Stomach (tissue), 4 donors: ENCODE results near the gene GPBAR1.

Experiments
- POLR2A ChIP-seq, 4 donors: fragments of 450-650 bp; IDR thresholded peaks; one replicate each; pipeline ENCODE4 v1.6.1; 2016; ENCODE audit warnings: antibody characterized with exemption in 4 of 4, control low read depth in 2 of 4, mild to moderate bottlenecking in 1 of 4, moderate library complexity in 1 of 4
- TF ChIP-seq, protein P1 (sequence below), 7 experiments: fragments of 450-650 bp in 4 of 7; fragments of 200-600 bp in 3 of 7; sonication (generic) in 3 of 7; IDR thresholded peaks; one replicate each; pipeline ENCODE4 v1.5.1; 2016 to 2019; ENCODE audit warnings: antibody characterized with exemption in 7 of 7, control low read depth in 2 of 7, mild to moderate bottlenecking in 1 of 7

- no peak for TF ChIP-seq POLR2A (IDR thresholded peaks at IDR 0.05)
- TF ChIP-seq, protein P1, sequence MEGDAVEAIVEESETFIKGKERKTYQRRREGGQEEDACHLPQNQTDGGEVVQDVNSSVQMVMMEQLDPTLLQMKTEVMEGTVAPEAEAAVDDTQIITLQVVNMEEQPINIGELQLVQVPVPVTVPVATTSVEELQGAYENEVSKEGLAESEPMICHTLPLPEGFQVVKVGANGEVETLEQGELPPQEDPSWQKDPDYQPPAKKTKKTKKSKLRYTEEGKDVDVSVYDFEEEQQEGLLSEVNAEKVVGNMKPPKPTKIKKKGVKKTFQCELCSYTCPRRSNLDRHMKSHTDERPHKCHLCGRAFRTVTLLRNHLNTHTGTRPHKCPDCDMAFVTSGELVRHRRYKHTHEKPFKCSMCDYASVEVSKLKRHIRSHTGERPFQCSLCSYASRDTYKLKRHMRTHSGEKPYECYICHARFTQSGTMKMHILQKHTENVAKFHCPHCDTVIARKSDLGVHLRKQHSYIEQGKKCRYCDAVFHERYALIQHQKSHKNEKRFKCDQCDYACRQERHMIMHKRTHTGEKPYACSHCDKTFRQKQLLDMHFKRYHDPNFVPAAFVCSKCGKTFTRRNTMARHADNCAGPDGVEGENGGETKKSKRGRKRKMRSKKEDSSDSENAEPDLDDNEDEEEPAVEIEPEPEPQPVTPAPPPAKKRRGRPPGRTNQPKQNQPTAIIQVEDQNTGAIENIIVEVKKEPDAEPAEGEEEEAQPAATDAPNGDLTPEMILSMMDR (IDR thresholded peaks at IDR 0.05), result no peak
These were observed 17.1 kb downstream of the GPBAR1 start for GRCh38 chr2:218277921-218278320.
